Measurements from ENCODE around the gene KCNJ12.
"Not testable (repeated sequence)": the region's sequence is repeated elsewhere in the genome, so short reads cannot be mapped to it uniquely, and the experiment has no call there.

KCNJ12 gene

DNA sequence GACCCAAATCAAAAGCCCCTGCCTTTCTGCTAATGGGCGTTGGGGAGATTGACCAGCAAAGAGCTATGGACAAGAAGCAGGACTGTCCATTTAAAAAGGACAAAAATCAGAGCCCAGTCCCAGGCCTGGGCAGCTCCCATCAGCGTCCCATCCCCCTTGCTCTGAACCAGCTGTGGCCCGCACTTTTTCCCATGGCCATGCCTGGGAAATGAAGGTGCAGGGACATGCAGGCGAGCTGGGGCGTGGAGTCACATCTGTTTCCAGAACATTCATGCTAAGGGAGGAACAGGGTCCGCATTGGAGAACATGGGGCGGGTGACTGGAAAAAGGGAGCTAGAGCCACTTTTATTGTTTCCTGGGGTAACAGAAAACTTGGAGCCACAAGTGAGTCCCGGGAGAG is 50.7 kb downstream of the KCNJ12 start:
- intact Hi-C loops (cut with DNase I): not testable (repeated sequence)
- peak in 1 of 42 donors; percentile 29 for DNase-seq

DNA sequence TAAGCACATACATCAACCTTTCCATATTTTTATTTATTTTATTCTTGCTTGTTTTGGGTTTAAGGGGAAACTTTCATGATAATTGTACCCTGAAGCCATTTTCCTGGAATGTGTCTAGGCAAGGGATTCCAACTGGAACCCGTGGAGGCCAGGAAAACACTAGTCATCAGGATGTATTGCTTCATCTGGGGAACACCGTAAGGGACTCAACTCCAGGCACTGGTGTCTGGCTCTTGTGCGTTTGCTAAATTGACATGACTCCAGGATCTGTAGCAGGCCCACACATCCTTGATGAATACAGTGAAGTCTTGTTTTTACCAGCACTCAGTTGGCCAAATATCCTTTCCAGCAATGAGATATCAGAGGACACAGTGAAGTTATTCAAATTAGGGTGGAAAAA is 51.6 kb downstream of the KCNJ12 start:
- intact Hi-C loops (cut with DNase I); DNase-seq: not testable (repeated sequence)

DNA sequence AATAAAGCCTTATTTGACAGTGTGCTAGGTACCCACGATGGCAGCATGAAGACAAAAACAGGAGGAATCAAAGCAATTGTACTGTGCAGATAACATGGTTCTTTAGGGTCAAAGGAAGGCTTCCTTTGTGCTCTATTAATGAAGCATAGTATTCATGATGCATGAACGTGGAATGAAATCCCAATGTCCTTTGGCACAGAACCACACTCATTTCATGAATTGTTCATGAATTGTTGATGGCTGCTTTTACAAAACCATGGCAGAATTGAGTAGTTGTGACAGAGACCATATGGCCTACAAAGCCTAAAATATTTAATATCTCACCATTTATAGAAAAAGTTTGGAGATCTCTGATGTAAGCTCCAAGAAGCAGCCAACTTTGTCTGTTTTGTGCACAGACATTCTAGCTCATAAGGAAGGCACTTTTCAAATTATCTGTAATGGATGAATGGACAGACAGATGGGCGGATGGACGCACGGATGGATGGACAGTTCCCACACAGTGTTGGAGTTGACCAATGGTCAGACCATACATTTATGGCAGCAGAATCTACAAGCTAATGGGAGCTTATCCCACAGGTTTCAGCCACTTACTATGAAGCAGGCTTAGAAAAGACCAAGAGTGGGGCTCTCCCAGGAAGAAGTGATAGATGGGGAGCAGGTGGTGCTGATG is 52.7 kb downstream of the KCNJ12 start:
- DNase-seq: peak in 1 of 42 donors; percentile 0
- intact Hi-C loops (cut with DNase I): not testable (repeated sequence)

DNA sequence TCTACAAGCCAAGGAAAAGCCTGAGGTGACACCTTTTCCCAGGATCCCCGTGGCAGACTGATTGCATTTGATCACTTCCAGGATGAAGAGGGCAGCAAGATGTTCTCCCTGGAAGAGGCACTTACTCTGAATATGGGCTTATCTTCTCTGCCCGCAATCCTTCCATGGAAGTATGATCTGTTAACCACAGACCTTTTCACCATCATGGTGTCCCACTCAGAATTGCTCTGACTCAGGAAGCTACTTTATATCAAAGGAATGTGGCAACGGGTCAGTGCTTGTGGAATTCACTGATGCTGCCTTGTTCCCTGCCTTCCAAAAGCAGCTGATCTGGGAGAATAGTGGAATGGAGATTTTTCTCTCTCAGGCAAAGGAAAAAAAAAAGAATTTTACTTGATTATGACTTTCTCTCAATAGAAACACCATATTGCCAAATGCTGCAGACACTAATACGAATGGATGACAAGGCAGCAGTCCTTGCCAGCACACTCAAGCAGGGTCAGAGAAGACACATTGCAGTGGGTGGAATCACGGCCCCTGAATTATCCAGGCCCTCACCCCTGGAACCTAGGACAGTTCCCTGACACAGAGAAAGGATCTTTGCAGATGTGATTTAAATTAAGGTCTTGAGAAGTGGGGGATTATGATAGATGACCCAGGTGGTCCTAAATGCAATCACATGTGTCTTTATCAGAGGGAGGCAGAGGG is 53.9 kb downstream of the KCNJ12 start:
- peak in 1 of 42 donors; percentile 0 for DNase-seq

DNA sequence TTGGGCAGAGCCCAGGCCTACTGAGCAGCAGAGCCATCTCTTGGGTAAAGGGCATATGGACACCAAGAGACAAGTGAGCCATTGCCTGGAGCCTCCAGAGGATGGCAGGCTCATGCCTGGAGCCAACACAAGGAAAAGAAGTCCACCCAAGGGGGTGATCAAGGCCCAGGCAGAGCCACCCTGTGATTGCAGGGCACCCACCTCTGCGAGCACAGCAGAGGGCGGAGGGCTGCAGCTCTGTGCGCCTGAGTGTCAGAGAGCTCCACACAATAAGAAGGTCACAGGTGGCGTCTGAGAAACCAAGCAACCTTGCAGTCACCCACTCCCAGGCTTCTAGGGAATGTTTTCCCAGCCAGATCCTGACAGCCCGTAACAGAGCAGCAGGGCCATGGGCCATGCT is 57.8 kb downstream of the KCNJ12 start:
- intact Hi-C loops (cut with DNase I): not testable (repeated sequence)
- peak in 1 of 42 donors; percentile 21 for DNase-seq

More for the DNA sequence above, 53.9 kb downstream of the KCNJ12 start:
- intact Hi-C loops (cut with DNase I): not testable (repeated sequence)

DNA sequence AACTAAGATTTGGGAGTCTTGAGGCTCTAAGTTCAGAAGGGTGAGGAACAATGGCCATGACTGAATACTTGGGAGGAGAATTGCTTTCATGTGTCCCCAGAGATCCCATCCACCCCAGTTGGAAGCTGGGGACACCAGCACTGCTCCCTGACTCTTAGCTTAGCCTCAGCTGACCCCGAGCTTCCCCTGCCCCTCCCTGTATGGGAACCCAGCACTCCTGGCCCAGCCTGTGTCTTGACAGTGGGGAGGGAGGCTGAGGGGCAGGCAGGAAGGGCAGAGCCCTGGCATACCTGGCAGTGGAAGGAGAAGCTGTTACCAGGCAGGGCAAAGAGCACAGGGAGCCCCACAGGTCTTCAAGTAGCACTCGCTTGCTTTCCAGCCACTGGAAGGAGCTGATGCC is 58.8 kb downstream of the KCNJ12 start:
- peak in 1 of 42 donors; percentile 0 for DNase-seq
- intact Hi-C loops (cut with DNase I): not testable (repeated sequence)

DNA sequence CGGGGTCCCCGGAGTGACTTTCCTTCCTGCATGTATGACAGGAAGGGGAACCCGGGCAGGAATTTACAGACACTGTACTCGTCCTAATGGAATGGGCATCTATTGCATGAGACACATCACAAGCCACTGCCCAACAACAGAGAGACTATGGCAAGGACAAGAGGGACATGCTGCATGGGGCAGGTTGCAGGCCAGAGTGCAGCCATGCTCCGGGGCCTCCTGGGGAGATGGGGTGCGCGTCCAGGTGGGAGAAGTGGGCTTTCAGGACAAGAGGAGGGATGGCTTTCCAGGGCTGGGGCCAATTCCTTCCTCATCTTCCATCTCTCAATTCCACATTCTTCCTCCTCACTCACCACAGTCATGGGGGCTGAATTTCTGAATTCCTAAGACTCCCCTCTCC is 60.3 kb downstream of the KCNJ12 start:
- intact Hi-C loops (cut with DNase I): not testable (repeated sequence)
- peak in 1 of 42 donors; percentile 35 for DNase-seq

DNA sequence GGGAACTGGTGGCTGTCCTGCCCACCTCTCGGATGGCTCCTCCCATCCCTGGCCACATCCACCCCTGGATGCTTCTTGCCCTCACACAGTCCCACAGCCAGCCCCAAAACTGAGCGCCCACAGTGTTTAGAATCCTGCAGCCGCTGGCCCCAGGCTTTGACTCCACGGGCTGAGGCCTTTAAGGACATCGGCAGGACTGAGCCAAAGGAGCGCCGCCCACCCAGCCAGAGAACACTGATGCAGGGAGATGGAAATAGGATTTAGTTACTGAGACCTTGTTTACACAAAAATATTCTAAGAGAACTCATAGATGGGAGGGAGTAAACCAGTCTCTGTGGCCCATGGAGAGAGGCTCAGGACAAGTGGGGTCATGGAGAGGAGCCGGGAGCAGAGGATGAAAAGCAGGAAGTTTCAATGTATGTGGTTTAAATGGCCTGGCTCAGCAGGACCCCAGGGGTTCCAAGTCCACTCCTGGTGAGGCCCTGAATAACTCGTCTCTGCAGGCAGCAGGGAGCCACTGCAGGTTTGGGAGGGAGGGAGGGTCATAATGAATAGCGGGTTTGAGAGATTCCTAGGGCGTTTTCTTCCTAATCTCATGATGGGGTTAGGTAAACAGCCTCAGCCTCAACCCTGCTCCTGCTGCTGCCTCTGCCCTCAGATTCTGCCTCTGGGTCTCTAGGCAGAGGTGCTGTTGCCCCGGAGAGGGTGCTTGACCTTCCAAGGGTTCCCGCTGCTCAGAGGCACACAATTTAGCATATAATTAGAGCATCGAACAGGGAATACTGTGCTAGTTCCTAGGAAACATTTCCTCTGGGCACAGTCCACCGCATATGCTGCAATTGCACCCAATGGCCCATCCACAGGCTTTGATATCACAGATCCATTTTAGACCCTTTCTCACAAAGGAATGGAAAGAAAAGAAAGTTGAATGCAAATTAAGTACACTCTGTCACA is 61.0 kb downstream of the KCNJ12 start:
- peak in 1 of 42 donors; percentile 12 for DNase-seq
- intact Hi-C loops (cut with DNase I): not testable (repeated sequence)

DNA sequence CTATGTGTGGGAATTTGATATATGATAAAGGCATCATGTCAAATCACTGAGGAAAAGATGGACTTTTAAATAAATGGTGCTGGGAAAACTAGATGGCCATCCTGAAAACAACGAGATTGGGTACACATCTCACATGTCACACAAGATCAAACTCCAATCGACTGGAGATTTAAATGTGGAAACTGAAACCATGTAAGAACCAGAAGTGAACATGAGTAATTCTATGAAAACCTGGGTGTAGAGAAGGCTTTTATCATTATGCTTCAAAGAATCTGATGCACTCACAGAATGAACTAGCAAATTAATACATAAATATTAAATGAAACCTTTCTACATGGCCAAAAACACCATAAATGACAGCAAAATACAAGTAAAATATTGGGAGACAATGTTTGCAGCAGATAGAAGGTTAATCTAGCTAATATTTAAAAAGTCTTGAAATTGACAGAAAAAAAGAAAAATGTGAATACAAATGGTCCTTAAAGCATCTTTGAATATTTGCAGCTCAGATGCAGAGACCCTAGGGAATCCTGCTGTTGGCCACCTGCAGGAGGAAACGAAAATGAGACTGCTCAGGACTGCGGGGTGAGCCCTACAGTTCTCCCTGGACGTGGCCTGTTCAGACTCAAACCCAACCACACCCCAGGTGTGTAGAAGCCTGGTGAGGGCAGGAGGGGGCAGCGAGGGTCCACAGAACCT is 62.3 kb downstream of the KCNJ12 start:
- DNase-seq; intact Hi-C loops (cut with DNase I): not testable (repeated sequence)

DNA sequence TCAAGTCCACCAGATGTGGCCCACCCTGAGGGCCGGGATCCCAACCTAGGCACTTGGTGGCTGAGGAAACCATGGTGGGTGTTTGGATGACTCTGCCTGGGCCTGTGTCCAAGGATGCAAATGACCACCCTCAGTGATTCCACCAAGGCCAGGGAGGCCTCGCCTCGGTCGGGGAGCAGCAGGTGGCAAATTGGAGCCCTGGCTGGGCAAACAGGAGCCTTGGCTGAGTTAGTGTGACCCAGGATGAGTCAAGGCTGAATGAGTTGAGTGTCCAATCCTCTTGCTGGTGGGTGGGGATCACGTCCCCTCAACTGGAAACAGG is 62.8 kb downstream of the KCNJ12 start:
- DNase-seq; intact Hi-C loops (cut with DNase I): not testable (repeated sequence)

DNA sequence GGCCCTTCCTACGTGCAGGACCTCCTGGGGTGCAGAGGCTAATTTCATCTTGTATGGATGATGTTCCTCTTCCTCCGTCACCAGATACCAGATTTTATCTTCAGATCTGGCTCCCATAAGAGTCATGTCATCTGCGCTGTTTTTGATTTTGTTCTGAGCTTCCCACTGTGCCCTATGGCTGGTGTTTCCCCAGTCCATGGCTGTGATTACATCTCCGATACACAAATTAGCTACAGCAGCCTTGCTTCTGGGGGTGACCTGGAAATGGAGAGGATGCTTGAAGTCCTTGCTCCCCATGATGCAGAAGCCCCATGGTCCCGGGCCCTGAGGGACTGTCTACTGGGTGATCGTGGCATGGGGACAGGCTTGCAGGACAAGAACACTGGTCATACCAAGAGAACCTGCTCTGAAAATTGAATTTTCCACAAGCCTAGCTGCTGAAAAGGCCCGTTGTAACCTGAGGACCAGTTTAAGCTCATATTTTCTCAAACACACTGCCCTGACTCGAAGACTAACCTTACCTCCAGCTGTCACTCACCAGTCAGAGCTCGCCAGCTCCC is 69.0 kb downstream of the KCNJ12 start:
- peak in 1 of 42 donors; percentile 32 for DNase-seq
- intact Hi-C loops (cut with DNase I): no loop called here

DNA sequence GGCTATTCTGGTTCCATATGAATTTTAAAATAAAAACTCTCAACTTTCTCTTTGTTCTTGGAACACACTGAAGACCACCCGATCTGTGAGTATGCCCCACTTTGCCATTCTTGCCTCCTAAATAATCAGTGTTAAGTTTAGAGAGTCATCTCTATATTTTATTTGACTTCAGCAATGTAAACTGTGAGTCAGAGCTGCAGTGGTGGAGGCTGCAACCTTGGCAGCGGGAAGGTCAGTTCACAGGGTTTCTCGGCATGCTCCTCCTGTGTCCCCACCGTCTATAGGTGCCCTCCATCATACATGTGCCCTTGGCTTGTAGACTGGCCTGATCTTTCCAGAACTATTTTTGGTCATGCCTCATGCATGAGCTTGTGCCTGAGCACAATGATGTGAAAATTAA is 71.4 kb downstream of the KCNJ12 start:
- intact Hi-C loops (cut with DNase I): not testable (repeated sequence)
- DNase-seq: peak in 1 of 42 donors; percentile 26

DNA sequence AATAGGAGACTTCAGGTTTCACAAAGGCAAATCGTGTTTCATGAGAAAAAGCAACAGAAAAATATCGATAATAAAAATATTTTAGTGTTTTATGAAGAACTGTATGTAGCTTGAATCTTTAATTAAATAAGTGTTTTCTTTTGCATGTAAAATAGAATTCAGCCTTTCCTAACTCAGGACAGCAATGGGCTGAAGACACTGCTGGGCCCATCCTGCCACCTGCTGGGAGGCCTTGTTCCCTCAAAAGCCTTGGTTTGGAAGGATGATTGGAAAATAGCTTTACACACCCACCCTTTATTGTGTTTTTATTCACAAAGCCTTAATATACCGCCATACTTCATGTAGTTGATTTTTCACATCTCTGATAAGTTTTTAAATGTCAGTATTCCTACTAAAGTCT is 73.7 kb downstream of the KCNJ12 start:
- intact Hi-C loops (cut with DNase I); DNase-seq: not testable (repeated sequence)

DNA sequence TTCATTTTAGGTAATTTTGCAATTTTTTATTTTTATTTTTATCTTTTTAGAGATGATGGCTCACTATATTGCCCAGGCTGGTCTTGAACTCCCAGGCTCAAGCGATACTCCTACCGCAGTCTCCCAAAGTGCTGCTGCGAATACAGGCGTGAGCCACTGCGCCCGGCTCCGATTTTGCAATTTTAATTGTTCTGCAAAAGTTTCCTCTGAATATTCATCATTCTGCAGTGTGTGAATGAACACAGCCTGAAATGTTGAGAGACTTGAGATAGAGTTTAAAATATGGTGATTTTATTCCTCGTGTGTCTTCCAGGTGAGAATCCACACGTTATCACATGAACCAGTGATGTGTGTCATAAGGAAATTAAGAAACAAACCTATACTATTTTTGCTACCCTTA is 75.8 kb downstream of the KCNJ12 start:
- intact Hi-C loops (cut with DNase I): no loop called here

DNA sequence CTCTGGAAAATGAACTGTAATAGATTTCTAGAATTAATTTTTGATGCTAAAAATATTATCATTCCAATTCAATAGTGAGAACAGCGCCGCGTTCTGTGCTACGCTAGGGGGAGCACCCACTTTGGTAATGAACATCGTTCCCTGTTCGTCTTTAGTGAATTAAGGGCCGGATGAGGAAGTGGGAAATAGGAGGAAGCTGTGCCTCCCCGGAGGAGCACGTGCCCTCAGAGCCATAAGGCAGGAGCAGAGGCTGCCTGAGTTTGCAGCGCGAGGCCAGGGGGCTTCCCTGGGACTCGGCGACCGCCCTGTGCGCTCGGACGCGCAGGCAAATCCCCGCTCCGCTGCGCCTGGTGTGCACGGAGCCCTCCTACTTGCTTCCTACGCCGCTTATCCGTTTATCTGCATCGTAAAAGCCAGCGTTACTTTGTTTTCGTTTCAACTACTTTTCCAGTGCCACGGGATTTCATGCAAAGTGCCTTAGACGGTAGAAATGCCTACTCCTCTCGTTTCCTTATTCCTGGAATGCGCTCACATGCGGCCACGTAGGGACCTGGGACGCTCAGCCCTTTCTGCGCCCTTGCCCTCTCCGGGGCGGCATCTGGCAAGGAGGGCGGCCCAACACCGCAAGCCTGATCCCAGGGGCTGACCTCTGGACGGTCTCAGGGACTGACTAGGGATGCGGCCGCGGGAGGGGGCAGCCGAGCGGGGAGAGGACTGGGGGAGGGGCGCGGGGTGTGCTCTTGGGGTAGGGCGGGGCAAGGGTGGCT is 76.4 kb downstream of the KCNJ12 start:
- DNase-seq: peak; percentile 60 to 93 (median 80)
- intact Hi-C loops (cut with DNase I): no loop called here

More for the DNA sequence above, 75.8 kb downstream of the KCNJ12 start:
- DNase-seq: peak in 3 of 42 donors; percentile 29 to 39 (median 32)

DNA sequence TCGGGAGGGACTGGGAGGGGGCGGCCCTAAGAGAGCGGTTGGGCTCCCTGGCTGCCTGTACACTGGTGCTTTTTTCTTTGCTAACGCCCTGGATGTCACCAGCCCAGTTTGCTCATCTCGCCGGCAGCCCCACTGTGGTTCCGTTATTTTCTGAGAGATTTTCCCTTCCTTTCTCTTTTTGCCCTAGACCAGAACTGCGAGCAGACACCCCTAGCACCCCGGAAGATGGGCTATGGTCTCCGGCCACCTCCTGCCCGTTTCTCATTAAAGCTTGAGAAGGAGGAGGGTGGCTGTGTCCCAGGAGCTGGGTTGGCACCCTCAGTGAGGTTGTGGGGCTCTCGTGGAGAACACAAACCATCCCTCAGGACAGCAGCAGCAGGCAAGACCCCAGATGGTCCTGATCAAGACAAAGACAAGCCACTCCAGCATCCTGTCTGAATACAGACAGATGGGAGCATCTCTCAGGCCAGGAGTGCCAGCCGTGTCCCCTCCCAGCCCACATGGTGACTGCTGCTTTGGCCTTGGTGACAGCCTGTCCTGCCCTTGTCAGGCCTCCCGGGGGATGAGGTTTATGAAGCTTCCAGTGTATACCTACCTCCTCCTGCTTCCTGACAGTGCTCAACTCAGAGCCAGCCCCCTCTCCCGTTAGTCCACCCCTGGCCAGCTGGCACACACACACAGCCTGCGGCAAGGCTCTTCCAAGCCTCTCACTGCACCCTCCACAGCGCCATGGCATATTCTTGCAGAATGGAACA is 77.2 kb downstream of the KCNJ12 start:
- intact Hi-C loops (cut with DNase I): no loop called here
- DNase-seq: no peak

DNA sequence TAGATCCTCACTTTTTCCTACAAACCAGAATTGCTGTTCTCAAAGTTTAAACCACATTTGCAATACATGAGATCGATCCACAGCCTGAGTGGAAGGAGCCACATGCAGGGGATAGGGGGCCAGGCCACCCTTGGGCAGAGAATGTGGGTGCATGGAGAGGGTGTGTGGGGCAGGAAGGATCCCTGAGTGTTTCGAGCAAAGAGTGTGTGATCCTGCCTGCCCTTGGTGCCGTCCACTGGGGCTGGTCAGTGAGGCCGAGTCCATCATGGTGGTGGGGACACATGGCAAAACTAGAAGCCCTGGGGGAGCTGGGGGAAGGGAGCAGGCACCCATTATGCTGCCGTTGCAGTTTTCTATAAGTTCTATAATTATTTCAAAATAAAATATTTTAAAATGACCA is 77.8 kb downstream of the KCNJ12 start:
- DNase-seq; intact Hi-C loops (cut with DNase I): not testable (repeated sequence)
